Uterus (tissue), 2 donors: ENCODE results near the gene NOL4L.

Experiments
- POLR2A ChIP-seq, 2 donors: fragments of 450-650 bp; IDR thresholded peaks; one replicate each; pipeline ENCODE4 v1.6.1; 2016; ENCODE audit warnings: antibody characterized with exemption in 2 of 2, mild to moderate bottlenecking in 1 of 2, moderate library complexity in 1 of 2
- TF ChIP-seq, protein P1 (sequence below), 4 experiments: fragments of 200-600 bp in 2 of 4; fragments of 450-650 bp in 2 of 4; sonication (generic) in 2 of 4; IDR thresholded peaks; one replicate each; pipeline ENCODE4 v1.5.1; 2016 to 2019; ENCODE audit warnings: antibody characterized with exemption in 4 of 4, mild to moderate bottlenecking in 2 of 4, moderate library complexity in 1 of 4

DNA sequence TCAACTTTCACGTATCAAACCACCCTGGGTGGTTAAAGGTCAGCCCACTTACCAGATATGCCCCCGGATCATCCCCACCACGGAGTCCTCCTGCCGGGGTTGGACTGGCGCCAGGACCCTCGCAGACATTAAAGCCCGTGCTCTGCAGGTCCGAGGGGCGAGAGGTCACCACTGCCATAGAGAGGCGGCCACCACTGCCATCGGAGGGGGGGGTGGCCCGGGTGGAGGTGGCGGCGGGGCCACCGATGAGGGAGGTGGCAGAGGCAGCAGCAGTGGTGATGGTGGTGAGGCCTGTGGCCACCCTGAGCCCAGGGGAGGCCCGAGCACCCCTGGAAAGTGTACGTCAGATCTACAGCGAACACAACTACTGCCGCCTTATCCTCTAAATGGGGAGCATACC lies 150.7 kb downstream of the NOL4L start:
- TF ChIP-seq, protein P1, sequence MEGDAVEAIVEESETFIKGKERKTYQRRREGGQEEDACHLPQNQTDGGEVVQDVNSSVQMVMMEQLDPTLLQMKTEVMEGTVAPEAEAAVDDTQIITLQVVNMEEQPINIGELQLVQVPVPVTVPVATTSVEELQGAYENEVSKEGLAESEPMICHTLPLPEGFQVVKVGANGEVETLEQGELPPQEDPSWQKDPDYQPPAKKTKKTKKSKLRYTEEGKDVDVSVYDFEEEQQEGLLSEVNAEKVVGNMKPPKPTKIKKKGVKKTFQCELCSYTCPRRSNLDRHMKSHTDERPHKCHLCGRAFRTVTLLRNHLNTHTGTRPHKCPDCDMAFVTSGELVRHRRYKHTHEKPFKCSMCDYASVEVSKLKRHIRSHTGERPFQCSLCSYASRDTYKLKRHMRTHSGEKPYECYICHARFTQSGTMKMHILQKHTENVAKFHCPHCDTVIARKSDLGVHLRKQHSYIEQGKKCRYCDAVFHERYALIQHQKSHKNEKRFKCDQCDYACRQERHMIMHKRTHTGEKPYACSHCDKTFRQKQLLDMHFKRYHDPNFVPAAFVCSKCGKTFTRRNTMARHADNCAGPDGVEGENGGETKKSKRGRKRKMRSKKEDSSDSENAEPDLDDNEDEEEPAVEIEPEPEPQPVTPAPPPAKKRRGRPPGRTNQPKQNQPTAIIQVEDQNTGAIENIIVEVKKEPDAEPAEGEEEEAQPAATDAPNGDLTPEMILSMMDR (IDR thresholded peaks at IDR 0.05): no peak
- no peak for TF ChIP-seq POLR2A (IDR thresholded peaks at IDR 0.05)
